HEK293 (cell line): ENCODE measurements around the gene HYLS1.

Experiments used
- SP2 ChIP-seq: fragments of 450-650 bp; formaldehyde crosslinking; IDR thresholded peaks from 2 replicates; pipeline ENCODE4 v1.5.1; 2016; ENCODE audit warnings: missing biosample characterization, missing genetic modification characterization
- YY1 ChIP-seq: fragments of 450-650 bp; formaldehyde crosslinking; IDR thresholded peaks from 2 replicates; pipeline ENCODE4 v1.5.1; 2018; ENCODE audit warnings: missing biosample characterization, missing genetic modification characterization
- ZBTB17 ChIP-seq: fragments of 450-650 bp; formaldehyde crosslinking; IDR thresholded peaks from 2 replicates; pipeline ENCODE4 v1.5.1; 2016; ENCODE audit warnings: missing biosample characterization, missing genetic modification characterization
- ZNF621 ChIP-seq: fragments of 450-650 bp; formaldehyde crosslinking; IDR thresholded peaks from 2 replicates; pipeline ENCODE4 v1.5.1; 2017; ENCODE audit warnings: missing biosample characterization, missing genetic modification characterization
- TF ChIP-seq, protein P1 (sequence below): fragments of 450-650 bp; formaldehyde crosslinking; IDR thresholded peaks from 2 replicates; pipeline ENCODE4 v1.5.1; 2016; ENCODE audit warnings: missing biosample characterization, missing genetic modification characterization
- TF ChIP-seq, protein P2 (sequence below): fragments of 450-650 bp; formaldehyde crosslinking; IDR thresholded peaks from 2 replicates; pipeline ENCODE4 v1.5.1; 2016; ENCODE audit warnings: missing biosample characterization, missing genetic modification characterization
- TF ChIP-seq, protein P3 (sequence below): fragments of 450-650 bp; IDR thresholded peaks from 2 replicates; pipeline ENCODE4 v1.5.1; 2018; ENCODE audit warnings: missing biosample characterization, missing genetic modification characterization

DNA sequence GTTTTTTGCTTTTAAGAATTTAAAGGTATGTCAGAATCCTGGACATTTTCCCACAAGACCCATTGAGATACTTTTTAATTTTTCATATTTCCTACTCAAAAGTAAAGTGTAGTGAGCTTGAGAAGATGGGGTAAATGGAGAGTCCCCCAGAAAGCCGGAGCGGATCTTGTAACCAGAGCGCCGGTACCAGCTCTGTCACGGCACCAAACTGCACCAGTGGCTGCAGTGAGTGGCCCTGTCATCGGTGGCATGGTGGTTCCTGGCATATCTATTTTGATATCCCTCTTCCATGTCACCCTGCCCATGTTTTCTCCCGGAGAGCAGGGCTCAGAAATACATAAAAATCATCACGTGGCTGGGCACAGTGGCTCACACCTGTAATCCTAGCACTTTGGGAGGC lies 36.2 kb downstream of the HYLS1 start:
- TF ChIP-seq ZNF621 (tag by site-specific recombination) (no peak), ZBTB17 (tag by site-specific recombination) (no peak), YY1 (tag by site-specific recombination) (no peak), SP2 (tag by site-specific recombination) (no peak)
- TF ChIP-seq, protein P1, sequence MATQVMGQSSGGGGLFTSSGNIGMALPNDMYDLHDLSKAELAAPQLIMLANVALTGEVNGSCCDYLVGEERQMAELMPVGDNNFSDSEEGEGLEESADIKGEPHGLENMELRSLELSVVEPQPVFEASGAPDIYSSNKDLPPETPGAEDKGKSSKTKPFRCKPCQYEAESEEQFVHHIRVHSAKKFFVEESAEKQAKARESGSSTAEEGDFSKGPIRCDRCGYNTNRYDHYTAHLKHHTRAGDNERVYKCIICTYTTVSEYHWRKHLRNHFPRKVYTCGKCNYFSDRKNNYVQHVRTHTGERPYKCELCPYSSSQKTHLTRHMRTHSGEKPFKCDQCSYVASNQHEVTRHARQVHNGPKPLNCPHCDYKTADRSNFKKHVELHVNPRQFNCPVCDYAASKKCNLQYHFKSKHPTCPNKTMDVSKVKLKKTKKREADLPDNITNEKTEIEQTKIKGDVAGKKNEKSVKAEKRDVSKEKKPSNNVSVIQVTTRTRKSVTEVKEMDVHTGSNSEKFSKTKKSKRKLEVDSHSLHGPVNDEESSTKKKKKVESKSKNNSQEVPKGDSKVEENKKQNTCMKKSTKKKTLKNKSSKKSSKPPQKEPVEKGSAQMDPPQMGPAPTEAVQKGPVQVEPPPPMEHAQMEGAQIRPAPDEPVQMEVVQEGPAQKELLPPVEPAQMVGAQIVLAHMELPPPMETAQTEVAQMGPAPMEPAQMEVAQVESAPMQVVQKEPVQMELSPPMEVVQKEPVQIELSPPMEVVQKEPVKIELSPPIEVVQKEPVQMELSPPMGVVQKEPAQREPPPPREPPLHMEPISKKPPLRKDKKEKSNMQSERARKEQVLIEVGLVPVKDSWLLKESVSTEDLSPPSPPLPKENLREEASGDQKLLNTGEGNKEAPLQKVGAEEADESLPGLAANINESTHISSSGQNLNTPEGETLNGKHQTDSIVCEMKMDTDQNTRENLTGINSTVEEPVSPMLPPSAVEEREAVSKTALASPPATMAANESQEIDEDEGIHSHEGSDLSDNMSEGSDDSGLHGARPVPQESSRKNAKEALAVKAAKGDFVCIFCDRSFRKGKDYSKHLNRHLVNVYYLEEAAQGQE (tag by site-specific recombination) = no peak
- TF ChIP-seq, protein P2, sequence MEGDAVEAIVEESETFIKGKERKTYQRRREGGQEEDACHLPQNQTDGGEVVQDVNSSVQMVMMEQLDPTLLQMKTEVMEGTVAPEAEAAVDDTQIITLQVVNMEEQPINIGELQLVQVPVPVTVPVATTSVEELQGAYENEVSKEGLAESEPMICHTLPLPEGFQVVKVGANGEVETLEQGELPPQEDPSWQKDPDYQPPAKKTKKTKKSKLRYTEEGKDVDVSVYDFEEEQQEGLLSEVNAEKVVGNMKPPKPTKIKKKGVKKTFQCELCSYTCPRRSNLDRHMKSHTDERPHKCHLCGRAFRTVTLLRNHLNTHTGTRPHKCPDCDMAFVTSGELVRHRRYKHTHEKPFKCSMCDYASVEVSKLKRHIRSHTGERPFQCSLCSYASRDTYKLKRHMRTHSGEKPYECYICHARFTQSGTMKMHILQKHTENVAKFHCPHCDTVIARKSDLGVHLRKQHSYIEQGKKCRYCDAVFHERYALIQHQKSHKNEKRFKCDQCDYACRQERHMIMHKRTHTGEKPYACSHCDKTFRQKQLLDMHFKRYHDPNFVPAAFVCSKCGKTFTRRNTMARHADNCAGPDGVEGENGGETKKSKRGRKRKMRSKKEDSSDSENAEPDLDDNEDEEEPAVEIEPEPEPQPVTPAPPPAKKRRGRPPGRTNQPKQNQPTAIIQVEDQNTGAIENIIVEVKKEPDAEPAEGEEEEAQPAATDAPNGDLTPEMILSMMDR (tag by site-specific recombination) = no peak
- TF ChIP-seq, protein P3, sequence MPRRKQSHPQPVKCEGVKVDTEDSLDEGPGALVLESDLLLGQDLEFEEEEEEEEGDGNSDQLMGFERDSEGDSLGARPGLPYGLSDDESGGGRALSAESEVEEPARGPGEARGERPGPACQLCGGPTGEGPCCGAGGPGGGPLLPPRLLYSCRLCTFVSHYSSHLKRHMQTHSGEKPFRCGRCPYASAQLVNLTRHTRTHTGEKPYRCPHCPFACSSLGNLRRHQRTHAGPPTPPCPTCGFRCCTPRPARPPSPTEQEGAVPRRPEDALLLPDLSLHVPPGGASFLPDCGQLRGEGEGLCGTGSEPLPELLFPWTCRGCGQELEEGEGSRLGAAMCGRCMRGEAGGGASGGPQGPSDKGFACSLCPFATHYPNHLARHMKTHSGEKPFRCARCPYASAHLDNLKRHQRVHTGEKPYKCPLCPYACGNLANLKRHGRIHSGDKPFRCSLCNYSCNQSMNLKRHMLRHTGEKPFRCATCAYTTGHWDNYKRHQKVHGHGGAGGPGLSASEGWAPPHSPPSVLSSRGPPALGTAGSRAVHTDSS (tag by site-specific recombination) = no peak
